HG03103 (cell line): ENCODE results near the gene ACER3.
A peak's percentile ranks its signal among the peaks of the same experiment; 100 is the strongest.
"Not testable (repeated sequence)": the region's sequence is repeated elsewhere in the genome, so short reads cannot be mapped to it uniquely, and the experiment has no call there.

ENCODE experiments used
- ATAC-seq: cut with Tn5 transposase; IDR thresholded peaks from one replicate; pipeline ENCODE4 v1.9.1; 2021; ENCODE audit warnings: low read depth; ENCODE audit not compliant: unreplicated experiment

Gene ACER3

DNA sequence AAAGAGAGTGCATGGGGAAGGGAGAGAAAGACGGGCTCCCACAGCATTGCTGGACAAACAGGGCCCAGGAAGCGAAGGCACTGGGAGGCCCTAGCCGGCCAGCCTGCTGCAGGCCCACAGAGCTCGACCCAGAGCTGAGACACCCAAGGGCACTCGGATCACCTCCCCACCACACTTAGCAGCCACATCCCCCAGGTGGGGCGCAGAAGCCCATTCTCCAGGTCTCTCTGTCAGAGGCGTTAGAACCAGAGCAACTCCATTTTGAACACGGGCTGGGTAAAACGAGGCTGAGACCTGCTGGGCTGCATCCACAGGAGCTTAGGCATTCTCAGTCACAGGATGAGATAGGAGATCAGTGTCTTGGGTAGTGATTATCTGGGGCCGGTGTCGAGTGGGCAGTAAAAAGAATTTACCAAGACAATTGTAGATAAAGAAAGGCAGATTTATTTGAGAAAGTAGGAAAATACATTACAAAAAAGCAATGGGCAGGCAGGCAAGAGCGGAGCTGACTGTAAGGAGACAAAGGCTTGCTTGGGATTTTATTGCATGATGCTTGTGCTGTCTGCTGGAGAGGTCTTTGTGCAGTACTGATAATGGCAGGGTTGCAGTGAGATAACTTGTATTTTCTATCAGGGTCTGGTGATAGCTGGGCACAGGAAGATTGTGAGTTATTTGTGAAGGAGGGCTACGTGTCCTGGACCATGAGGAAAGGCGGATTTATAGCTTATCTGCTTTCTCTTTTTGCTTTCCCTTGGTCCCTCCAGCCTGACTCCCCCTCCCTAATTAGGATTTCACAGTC lies 192.7 kb downstream of the ACER3 start:
- ATAC-seq, result no peak

DNA sequence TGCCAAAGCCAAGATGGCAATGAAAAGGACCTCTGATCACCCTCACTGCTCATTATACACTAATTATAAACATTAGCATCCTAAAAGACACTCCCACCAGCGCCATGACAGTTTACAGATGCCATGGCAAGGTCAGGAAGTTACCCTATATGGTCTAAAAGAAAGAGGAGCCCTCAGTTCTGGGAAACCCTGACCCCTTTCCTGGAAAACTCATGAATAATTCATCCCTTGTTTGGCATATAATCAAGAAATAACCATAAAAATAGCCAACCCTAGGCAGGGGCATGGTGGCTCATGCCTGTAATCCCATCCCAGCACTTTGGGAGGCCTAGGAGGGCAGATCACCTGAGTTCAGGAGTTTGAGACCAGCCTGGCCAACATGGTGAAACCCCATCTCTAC lies 193.4 kb downstream of the ACER3 start:
- ATAC-seq, result no peak

DNA sequence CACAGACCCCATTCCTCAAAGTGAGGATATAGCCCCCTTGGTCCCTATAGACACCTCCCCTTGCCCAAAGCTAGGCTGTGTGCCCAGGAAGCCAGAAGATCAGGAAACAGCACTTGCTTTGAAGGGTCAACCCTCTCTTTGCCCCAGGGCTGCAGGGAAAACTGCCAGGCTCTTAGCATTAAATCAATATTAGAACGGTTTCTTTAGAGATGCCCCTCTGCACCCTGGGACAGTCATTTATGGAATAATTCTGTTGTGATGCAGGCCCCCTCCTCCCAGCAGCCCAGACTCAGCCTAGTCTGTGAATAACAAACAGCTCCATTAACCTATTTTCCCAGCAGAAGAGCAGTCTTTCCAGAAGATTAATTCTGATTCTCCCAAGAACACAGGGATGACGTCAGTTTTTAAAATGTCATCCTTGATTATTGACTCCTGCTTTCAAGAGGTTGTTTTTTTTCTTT lies 194.4 kb downstream of the ACER3 start:
- no peak for ATAC-seq

DNA sequence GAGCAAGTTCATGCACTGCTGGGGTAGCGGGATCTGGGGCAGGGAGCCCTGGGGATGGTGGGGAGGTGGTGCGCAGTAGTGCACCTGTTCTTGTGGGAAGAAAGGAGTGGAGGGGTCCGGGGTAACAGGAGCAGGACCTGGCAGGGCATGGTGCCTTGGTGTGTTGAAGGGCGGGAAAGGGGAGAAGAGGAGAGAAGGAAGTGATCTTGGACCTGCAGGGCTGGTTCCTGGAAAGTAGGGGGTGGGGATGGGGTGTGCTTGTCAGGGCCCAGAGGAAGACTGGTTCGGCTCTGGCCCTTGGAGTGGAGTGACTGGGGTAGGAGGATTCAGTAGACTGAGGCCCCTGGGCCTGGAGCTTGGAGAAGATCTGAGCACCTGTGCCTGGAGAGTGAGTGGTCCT lies 195.2 kb downstream of the ACER3 start:
- ATAC-seq, result no peak

DNA sequence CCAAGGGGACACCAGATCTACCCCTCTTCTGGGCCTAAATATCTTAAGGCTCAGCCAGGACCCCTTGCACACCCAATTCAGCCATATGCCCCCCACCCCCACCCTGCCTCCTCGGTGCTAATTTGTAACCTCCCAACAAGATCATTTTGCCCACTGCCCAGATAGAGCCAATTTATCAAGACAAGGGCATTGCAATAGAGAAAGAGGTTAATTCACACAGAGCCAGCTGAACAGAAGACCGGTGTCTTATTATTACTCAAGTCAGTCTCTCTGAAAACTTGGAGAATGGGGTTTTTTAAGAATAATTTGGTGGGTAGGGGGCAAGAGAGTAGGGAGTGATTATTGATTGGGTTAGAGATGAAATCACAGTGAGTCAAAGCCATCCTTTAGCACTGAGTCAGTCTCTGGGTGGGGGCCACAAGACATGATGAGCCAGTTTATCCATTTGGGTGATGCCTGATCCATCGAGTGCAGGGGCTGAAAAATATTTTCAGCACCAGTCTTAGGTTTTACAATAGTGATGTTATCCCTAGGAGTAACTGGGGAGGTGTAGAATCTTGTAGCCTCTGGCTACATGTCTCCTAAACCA lies 196.2 kb downstream of the ACER3 start:
- ATAC-seq, result no peak

DNA sequence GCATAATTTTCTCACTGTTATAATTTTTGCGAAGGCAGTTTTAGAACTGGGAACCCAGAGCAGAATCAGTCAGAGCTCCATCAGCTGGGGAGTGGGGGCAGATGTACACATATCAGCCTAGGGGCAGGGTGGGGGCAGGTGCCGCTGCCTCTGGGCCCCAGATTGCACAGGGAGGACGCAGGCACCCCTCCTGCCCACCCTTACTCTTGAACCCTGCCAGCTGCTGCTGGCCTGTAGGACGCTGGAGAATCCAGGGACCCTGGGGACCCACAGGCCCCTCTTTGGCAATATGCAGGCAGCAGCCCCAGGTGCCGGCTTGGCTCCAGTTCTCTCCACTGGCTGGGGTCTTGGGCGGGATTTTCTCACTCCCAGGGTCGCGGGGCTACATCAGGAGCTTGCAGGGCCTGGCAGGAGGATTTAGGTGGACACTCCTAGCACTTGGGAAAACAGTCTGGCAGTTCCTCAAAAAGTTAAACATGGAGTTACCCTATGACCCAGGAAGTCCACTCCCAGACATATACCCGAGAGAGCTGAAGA lies 197.3 kb downstream of the ACER3 start:
- no peak for ATAC-seq

DNA sequence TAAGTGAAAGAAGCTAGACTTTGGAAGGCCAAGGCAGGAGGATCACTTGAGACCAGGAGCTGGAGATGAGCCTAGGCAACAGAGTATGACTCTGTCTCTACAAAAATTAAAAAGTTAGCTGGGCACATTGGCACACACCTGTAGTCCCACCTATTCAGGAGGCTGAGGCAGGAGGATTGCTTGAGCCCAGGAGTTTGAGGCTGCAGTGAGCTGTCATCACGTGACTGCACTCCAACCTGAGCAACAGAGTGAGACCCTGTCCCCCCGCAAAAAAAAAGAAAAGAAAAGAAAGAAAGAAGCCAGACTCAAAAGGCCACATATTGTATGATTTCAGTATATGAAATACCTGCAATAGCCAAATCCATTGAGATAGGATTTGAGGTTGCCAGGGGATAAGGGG lies 198.2 kb downstream of the ACER3 start:
- no peak for ATAC-seq

DNA sequence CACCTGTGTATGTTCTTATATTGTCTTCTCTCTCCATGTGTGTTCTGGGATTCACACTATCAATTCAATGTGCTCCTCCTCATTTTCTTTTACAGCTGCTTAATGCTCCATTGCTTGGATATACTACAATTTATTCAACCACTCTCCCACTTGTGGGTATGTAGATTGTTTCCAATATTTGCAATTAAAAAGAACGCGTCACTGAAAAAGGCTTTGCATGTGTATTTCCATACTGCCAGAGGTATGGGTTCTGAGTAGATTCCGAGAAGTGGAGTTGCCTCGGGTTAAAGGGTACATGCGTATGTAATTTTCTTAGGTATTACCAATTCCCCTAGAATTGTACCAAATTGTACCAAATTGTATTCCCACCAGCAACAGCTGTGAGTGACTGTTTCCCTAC lies 199.1 kb downstream of the ACER3 start:
- ATAC-seq, result no peak

DNA sequence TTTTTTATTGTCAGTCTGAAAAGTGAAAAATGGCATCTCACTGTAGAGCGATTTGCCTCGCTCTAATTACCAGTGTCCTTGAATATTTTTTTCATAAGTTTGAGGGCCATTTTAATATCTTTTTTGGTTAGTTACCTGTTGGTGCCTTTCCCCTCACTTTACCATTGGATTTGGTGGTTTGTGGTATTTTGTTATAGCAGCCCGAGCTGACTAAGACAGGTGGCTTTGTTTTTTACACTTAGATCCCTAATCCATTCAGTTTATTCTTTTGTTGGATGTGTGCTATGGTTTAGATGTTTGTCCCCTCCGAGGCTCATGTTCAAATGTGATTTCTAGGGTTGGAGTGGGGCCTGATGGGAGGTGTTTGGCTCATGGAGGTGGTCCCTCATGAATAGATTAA lies 199.5 kb downstream of the ACER3 start:
- no peak for ATAC-seq

DNA sequence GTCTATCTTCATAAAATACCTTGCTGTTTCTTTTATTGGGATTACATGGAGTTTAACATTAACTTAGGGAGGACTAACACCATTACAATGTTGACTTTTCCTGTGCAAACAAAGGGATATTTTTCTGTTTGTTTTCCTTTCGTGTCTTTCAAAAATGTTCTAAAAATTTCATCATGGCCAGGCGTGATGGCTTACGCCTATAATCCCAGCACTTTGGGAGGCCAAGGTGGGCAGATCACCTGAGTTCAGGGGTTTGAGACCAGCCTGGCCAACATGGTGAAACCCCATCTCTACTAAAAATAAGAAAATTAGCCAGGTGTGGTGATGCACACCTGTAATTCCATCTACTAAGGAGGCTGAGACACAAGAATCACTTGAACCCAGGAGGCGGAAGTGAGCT lies 200.5 kb downstream of the ACER3 start:
- ATAC-seq, result not testable (repeated sequence)

DNA sequence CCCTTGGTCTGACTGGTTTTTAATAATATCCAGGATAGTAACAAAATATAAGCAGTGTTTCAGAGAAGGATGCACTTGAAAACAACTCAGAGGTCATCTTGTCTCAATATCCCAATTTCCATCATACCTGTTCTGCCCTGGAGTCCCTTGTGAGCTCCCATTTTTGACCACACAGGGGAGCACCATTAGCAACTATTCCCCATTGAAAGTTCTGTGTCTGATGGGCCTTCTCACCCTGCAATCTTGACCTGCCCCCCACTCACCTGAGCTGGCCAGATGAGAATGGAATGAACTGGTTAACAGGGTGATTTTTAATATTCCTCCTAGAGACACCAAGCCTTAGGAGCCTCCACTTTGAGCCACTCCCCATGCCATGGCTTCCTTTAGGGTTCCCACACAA lies 202.2 kb downstream of the ACER3 start:
- no peak for ATAC-seq

DNA sequence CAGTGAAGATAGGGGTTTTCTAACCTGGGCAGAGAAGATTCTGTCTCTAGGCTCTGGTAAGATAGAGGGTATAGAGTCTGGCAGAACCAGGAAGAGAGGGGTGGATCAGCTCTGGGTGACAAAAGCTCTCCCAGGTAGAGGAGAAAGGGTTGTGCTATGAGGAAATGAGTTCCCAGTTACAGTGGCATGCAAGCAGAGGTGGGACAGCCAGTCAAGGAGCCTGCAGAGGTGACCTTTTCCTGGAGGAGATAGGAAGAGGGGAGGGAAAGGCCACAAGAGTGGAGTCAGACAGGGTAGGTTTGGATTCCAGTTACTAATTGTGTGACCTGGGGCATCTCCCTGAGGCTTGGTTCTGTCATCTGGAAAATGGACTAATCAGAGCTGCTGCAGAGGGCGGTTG lies 202.7 kb downstream of the ACER3 start:
- no peak for ATAC-seq

DNA sequence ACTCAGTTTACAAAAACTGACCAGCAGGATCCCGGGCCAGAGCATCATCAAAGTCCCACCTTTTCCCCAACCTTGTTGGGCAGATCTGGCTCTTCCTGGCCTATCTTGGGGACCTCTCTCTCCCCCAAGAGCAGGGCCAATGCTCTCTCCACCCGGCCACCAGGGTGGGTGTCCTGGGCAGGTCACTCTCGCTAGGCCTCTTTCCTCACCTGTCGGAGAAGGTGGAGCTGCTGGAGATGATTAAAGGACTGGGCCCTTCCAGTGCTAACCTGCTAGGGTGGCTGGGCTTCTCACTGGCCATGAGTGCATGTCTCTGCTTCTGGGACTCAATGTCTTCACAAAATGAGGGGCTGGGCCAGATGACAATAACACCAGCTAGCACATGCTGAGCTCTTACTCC lies 203.1 kb downstream of the ACER3 start:
- no peak for ATAC-seq

DNA sequence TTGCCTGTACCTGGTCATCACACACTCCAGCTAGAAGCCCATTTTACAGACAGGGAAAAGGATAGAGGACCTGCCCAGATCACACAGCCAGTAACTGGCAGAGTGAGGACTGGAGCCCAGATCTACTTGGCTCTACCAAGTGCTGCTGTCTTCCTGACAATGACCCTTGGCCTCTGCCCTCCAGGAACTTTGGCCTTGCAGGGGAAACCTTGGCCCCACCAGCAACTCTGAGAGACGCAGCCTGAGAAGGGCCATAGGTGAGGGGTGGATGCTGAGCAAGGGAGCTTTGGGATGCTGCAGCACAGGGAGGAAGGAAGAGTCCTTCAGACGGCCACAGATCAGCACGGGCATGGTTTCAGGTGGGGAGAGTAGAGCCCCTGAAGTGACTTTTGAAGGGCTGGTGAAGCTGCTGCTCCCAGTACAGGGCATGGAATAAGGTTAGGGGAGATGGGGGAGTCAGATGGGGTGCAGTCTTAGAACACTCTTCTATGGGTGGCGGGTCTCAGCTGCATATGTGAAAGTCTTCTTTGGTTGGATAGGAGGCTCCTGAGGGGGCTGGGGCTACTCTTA lies 204.0 kb downstream of the ACER3 start:
- no peak for ATAC-seq

DNA sequence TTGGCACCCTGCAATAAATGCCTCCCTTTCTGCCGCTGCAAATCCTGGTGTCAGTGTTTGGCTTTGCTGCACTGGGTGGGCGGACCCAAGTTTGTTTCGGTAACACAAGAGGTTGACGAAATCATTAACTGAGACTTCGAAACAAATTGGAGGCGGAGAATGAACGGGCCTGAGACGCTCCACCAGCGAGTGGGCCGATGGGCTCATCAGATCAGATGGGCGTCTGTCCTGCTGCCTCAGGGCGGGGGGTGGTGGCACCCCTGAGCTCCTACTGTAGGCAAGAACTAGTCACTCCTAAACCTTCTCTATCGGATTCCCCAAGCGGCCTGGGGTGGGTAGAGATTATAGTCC lies 205.1 kb downstream of the ACER3 start:
- ATAC-seq, result no peak

DNA sequence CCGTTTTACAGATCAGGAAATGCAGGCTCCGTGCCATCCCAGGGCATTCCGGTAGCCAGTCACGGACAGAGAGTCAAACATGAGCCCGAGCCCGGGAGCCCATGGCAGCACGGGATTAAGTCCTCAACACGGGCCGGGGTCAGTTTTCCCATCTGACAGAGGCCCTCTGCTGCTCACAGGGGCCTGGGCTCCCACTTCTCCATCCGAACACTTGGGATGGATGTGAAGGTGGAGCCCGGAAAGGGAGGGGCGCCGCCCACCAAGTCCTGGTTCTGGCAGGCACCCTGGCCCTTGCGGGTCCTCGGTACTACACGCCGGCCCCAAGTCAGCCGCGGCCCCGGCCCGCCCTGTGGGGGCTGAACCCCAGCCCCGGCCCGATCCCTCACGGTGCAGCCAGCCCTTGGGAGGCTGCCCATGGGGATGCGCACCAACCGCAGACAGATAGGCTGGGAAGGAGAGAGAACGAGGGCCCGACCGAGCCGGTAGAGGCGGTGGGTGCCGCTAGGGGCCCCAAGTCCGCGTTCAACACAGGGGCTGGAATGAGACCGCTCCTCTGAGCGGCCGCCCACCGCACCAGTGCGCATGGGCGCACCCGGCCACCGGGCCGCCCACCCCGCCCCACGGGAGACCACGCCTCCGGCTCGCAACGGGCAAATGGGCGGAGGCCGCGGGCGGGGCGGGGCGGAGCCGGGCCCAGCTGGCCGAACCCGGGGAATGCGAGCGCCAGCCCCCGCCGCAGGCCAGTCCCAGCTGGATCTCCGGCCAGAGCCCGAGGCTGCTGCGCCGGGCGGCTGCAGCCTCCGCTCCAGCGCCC lies 205.7 kb downstream of the ACER3 start, which contains the start of gene CAPN5:
Gene CAPN5 (plus strand): TSS at position 743 of the 814 bp plus-strand sequence. CDS start 17,916 bp downstream, outside the sequence.
- ATAC-seq, result peak; percentile 84

DNA sequence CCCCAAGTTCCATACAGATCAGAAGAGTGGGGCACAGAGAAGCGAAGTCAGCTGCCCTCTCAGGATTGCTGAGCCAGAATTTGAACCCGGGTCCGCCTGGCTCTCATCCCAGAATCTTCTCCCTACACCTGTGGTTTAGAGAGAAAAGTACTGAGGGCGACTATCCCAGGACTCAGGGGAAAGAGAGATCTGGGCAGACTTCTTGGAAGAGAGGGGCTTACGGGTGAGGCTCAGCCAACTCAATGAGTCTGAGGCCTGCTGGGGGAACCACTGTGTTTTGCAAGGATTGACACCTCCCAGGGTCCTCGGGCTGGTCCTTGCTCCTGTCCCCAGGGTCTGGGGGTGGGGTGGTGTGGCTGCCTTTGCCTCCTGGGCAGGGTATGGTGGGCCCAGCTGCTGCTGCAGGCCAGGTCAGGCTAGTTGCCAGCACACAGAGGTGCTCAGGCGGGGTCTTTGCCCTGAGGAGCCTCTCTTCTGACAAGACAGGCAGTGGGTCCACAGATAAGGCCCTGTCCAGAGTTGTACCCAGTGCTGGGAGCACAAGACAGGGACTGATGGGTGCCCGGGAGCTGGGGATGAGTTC lies 207.2 kb downstream of the ACER3 start:
- no peak for ATAC-seq

DNA sequence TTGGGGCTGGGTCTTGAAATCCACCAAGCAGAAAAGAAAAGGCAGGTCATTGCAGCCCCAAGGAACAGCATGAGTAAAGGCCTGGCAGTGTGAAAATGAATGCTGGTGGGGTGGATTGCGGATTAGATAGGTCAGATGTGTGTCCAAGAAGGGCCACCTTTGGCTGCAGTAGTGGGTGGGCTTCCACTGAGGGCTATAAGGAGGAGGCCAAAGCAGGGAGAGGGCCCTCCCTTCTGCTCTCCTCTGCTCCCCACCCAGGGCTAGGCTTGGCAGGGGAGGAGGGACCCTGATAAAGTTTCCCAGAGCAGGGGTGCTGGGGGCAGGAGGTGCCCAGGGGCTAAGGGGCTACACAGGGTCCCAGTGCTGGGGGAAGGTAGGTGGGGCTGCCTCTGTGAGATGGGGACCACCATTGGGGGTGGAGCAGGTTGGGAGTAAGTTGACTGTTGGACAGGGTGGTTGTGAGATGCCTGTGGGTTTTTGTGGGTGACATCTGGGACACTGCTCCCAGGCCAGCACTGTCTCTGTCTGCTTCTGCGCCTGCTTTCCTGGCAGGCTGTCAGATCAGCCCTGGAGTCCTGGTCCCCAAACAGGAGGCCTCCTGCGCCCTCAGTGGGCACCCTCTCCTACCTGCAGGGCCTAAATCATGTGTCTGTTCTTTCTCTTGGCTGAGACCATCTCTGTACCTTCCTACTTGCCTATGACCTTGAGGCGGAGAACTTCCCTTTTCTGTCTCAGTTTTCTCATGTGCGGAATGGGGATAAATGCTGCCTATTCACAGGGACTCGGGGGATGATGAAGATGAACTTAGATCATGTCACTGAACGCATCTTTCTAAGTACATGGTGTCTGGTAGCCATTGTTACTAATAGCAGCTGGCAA lies 208.0 kb downstream of the ACER3 start:
- ATAC-seq, result no peak

DNA sequence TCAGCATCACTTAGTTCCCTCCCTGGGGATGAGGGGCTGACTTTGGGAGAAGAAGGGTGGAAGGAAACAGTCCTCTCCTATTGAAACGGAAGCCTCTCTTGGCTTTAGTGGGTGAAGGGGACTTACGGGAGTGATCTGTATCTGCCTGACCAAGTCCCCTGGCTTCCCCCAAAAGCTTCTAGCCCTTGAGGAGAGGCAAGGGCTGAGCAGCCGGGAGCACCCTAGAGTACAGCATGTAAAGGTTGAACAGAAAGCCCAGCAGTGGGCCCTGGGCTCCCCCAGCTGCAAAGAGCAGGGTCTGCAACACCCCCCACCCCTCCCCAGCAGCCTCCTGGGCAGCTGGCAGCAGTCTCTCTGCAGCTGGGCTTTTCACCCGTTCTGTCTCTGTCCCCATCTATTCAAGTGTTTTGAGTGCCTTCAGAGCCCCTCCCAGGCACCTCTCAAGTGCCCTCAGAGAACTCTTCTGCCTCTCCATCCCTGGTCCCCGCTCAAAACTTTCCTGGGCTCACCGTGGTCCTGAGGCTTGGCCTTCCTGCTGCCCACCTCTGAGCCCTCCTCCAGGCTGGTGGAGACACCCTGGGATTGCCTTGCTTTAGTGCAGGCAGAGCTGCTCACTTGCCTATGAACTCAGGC lies 208.7 kb downstream of the ACER3 start:
- ATAC-seq, result no peak
